AG09319 (cell line): Measurements from ENCODE around the gene VRK2.

Source experiments
- DNase-seq: peaks from one replicate; pipeline ENCODE4 v3.0.0-alpha.2; 2010; ENCODE audit warnings: low read depth; ENCODE audit errors: extremely low read depth
- CTCF ChIP-seq: IDR thresholded peaks from 2 replicates; pipeline ENCODE4 v1.5.1; 2011; ENCODE audit warnings: low read depth, mild to moderate bottlenecking, inconsistent platforms, low read length, moderate library complexity

Gene VRK2

GRCh38 chr2:58054264-58054663 is 7.7 kb downstream of the VRK2 start:
- DNase-seq: no peak
- TF ChIP-seq CTCF: no peak

GRCh38 chr2:58055033-58055786 is 8.6 kb downstream of the VRK2 start:
- DNase-seq: no peak

GRCh38 chr2:58056192-58056916 is 9.7 kb downstream of the VRK2 start:
- no peak for TF ChIP-seq CTCF
- no peak for DNase-seq

More at GRCh38 chr2:58055033-58055786, 8.6 kb downstream of the VRK2 start:
- no peak for TF ChIP-seq CTCF

GRCh38 chr2:58057707-58058530 is 11.3 kb downstream of the VRK2 start:
- TF ChIP-seq CTCF: no peak
- no peak for DNase-seq

- DNase-seq: no peak
- TF ChIP-seq CTCF: no peak
Observed at GRCh38 chr2:58063641-58064040, 17.0 kb downstream of the VRK2 start.

GRCh38 chr2:58064086-58064485 is 17.5 kb downstream of the VRK2 start:
- DNase-seq: no peak
- no peak for TF ChIP-seq CTCF
